HG03095 (cell line): ENCODE data around the gene VPS36.
"Not testable (repeated sequence)": the region's sequence is repeated elsewhere in the genome, so short reads cannot be mapped to it uniquely, and the experiment has no call there.

Experiments
- ATAC-seq: cut with Tn5 transposase; IDR thresholded peaks from one replicate; pipeline ENCODE4 v1.9.1; 2021; ENCODE audit warnings: moderate library complexity; ENCODE audit not compliant: unreplicated experiment

Gene VPS36

DNA sequence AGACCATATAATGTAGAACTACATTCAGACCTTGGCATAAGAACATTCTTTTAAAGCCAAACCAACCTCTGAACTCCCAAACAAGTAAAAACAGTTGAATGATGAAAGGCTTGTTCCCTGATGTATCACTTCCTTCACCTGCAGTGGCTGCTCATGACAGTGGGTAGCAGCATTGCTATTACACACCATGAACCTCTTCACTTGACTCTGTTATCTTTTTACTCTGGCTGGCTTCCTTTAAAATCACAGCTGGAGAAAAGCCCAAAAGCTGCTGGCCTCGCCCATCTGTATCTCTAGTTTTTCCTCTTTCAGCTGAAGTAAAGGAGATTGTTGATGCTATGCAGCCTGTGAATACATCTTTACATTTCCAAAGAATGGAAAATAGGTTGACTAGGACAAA lies 67.1 kb downstream of the VPS36 start:
- no peak for ATAC-seq

DNA sequence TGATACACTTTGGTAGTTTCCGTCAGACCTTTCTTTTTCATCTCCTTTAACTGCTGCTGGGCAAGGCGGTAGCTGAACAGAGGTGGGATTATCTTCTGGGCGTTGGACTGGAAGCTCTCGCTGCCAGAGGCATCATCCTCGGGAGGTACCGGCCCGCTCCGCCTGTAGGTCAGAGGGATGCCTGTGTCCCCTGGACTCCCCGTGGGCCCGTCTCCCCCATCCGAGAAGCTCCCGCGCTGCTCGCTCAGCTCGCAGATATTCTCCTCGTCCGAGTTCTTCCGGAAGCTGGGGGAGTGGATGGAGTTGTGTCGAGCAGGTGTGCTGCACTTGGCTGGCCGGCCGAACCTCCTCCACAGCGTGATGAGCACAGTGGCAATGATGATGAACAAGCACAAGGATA lies 72.1 kb downstream of the VPS36 start:
- ATAC-seq: no peak

DNA sequence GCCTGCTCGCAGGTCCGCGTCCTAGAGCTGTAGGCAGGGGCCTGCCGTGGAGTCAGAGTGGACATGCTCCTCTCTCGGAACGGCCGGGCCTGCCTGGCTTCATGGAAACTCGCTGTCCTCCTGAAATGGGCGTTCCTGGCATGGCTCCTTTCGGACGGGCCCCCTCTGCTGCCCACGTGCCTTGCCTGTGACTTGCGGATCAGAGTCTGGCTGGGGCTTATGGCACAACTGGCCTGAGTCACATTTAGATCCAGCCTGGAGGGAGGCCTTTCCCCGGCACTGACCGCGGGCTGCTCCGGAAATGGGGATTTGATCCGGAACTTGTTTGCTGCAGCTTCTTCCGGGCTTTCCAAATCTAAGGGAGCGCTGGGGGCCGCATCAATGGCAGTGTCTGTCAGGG lies 72.5 kb downstream of the VPS36 start:
- no peak for ATAC-seq

DNA sequence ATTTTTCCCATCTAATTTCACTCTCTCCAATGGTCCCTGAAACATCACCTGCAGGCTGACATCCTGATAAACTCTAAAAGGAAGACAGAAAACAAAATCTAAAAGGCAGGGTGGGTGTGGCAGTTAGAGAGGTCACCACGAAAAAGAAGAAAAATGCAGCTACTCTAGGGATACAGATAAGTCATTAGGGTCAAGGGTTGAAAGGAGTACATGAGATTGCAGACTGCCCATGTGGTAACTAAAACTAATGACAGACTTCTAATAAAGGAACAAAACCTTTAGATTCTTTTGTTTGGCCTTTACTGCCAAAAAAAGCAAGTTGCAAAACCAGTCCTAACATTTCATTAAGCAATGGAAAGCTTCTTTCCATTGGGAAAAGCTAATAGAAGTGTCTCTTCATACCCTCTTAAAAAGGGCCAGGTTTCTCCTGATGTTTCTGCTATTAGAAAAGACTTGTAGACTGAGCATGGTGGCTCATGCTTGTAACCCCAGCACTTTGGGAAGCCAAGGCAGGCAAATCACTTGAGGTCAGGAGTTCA lies 75.5 kb downstream of the VPS36 start:
- no peak for ATAC-seq

DNA sequence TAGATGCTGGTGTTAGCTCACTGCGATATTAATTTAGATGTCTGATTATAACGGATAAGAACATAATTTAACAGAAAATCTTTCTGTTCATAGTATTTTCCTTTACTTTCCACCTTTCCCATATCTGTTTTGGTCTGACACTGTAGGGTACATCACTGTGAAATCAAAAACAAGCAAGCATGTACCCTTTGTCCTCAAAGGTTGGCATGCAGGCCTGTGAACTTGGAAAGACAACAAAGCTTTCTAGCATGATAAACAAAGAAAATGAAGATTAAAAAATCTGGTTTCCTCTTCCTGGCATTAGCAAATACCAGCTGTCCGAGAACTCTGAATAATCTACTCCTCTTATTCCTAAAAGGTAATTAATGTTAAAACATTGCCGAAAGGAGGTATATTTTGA lies 76.0 kb downstream of the VPS36 start:
- no peak for ATAC-seq

DNA sequence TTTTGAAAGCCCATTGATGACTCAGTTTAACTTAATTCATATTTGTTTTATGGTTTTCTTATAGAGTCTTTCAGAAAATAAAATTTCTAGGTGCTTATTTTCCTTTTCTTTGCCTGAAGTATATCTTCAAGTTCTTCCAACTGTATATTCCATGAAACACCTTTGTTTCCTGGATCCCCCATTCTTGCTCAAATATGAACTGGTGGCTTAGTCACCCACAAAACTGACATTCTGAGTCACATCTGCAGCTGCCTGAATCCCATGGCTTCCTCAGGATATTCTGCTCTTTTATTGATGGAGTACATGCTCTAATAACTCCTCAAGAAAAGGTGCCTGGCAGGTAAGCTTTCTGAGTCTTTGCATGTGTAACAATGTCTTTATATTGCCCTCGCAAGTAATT lies 77.2 kb downstream of the VPS36 start:
- ATAC-seq: not testable (repeated sequence)

DNA sequence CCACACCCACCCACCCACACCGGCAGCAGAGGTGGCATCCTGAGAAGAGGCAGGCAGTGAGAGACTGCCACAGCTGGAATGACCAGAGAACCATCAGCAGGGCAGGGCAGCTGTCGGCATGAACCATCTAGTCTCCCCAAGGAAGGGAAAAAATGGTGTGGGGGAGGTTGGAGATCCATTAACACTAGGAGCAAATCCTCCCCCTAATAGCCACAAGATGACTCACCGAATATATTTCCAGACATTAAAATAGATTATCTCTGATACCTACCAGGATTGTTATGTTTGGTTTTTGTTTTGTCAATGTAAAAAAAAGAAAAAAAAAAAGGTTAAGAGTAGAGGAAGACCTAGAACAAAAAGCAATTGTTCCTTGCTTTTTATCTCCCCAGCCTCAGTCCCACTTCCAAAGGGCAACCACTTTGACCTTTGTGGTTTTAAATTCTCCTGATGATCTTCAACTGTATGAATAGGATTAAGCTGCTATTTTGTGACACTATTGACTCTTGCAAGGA lies 78.6 kb downstream of the VPS36 start:
- ATAC-seq: no peak

DNA sequence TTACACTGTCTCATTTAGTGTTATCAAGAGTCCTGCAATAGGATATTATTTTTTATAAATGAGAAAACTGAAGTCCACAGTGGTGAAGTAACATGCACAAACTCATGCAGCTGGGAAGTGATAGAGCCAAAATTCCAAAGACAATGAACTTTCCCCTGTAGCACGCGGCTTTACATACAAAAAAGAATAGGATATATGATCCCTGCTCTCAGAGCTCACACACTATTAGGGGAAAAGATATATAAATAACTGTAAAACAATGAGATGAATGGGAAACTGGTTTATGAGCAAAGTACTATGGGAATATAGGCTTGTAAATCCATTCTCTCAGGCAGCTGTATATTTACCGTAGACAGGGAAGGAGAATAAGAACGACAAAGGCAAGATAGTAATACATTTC lies 84.1 kb downstream of the VPS36 start:
- no peak for ATAC-seq
